HG02852 (cell line): Measurements from ENCODE around the gene FMNL2.

Experiments used
- ATAC-seq: cut with Tn5 transposase; IDR thresholded peaks from one replicate; pipeline ENCODE4 v1.9.1; 2021; ENCODE audit warnings: mild to moderate bottlenecking, moderate library complexity; ENCODE audit not compliant: unreplicated experiment

The FMNL2 gene

GRCh38 chr2:152400607-152401214 lies 65.7 kb downstream of the FMNL2 start:
- no peak for ATAC-seq

- no peak for ATAC-seq
Measured at GRCh38 chr2:152402780-152403759, 68.1 kb downstream of the FMNL2 start.

- ATAC-seq, result no peak
Measured at GRCh38 chr2:152405206-152406118, 70.5 kb downstream of the FMNL2 start.

GRCh38 chr2:152406119-152406835 lies 71.3 kb downstream of the FMNL2 start:
- peak; percentile 60 for ATAC-seq

GRCh38 chr2:152406836-152407161 lies 71.8 kb downstream of the FMNL2 start:
- no peak for ATAC-seq

GRCh38 chr2:152407204-152407721 lies 72.3 kb downstream of the FMNL2 start:
- peak; percentile 88 for ATAC-seq

- ATAC-seq, result no peak
Measured at GRCh38 chr2:152407806-152408205, 72.8 kb downstream of the FMNL2 start.

GRCh38 chr2:152408254-152408653 lies 73.3 kb downstream of the FMNL2 start:
- no peak for ATAC-seq

GRCh38 chr2:152409386-152410164 lies 74.6 kb downstream of the FMNL2 start:
- ATAC-seq, result no peak

- ATAC-seq, result no peak
Measured at GRCh38 chr2:152410165-152410597, 75.2 kb downstream of the FMNL2 start.

- no peak for ATAC-seq
Measured at GRCh38 chr2:152411154-152411553, 76.2 kb downstream of the FMNL2 start.

GRCh38 chr2:152413228-152414030 lies 78.5 kb downstream of the FMNL2 start:
- no peak for ATAC-seq

- ATAC-seq, result peak; percentile 30
Measured at GRCh38 chr2:152415231-152415642, 80.3 kb downstream of the FMNL2 start.

- no peak for ATAC-seq
Measured at GRCh38 chr2:152415796-152416195, 80.8 kb downstream of the FMNL2 start.

- peak; percentile 60 for ATAC-seq
Measured at GRCh38 chr2:152418688-152419087, 83.7 kb downstream of the FMNL2 start.

GRCh38 chr2:152419944-152420343 lies 85.0 kb downstream of the FMNL2 start:
- ATAC-seq, result no peak

GRCh38 chr2:152420363-152420762 lies 85.4 kb downstream of the FMNL2 start:
- no peak for ATAC-seq

GRCh38 chr2:152420936-152421335 lies 86.0 kb downstream of the FMNL2 start:
- no peak for ATAC-seq
